HL-60 (cell line): ENCODE results near the gene HSPA6.
"Not testable (repeated sequence)": the region's sequence is repeated elsewhere in the genome, so short reads cannot be mapped to it uniquely, and the experiment has no call there.

Experiments used
- DNase-seq, 2 experiments: peaks; one replicate each; pipeline ENCODE4 v3.0.0-alpha.2; 2010 to 2020; ENCODE audit warnings: low read depth in 1 of 2, low spot score in 1 of 2
- H3K27ac ChIP-seq: fragments of 250-450 bp; sonication (Bioruptor Pico); replicated peaks from 2 replicates; pipeline ENCODE4 v1.5.1; 2020; ENCODE audit warnings: mild to moderate bottlenecking, moderate library complexity
- H3K27me3 ChIP-seq: fragments of 250-450 bp; sonication (Bioruptor Pico); 2 replicates; pipeline ENCODE4 v1.5.1; 2021; ENCODE audit warnings: mild to moderate bottlenecking, moderate library complexity; ENCODE audit not compliant: insufficient read depth, poor library complexity, severe bottlenecking
- H3K4me3 ChIP-seq: replicated peaks from 2 replicates; pipeline ENCODE4 v1.5.1; 2011; ENCODE audit warnings: mild to moderate bottlenecking, control low read depth, low read length; ENCODE audit not compliant: insufficient read depth
- GABPA ChIP-seq: IDR thresholded peaks from 2 replicates; pipeline ENCODE4 v1.6.1; 2012; ENCODE audit warnings: low read depth
- POLR2AphosphoS5 ChIP-seq: IDR thresholded peaks from 2 replicates; pipeline ENCODE4 v1.6.1; 2012; ENCODE audit warnings: low read depth
- REST ChIP-seq: IDR thresholded peaks from 2 replicates; pipeline ENCODE4 v1.6.1; 2012; ENCODE audit warnings: low read depth; ENCODE audit not compliant: insufficient replicate concordance
- SPI1 ChIP-seq: IDR thresholded peaks from 2 replicates; pipeline ENCODE4 v1.6.1; 2012; ENCODE audit warnings: low read depth, mild to moderate bottlenecking, borderline replicate concordance
- long read RNA-seq: library from polyadenylated mRNA; unstranded; transcript quantifications from one replicate; pipeline ENCODE4 v2.0.0, GENCODE V29; 2020
- TF ChIP-seq, protein P1 (sequence below): IDR thresholded peaks from one replicate; pipeline ENCODE4 v1.5.1; 2011; ENCODE audit warnings: low read length, control low read depth, inconsistent platforms; ENCODE audit not compliant: insufficient read depth

Gene HSPA6
- long read RNA-seq, partial matches to known transcripts, result 0 of 1 reads
- long read RNA-seq, other reads (novel, unspliced or antisense), result 0 of 1 reads

- H3K4me3 ChIP-seq, result peak within 1 kb of the TSS; percentile 55
- H3K27ac ChIP-seq, result peak within 1 kb of the TSS; percentile 81
- not testable (repeated sequence) for H3K27me3 ChIP-seq
- TF ChIP-seq REST (peak; percentile 2), GABPA (0 out of 2 replicates have a peak, but pooled peaks have one; percentile 21)
- peak; percentile 49 to 66 for DNase-seq
Observed at GRCh38 chr1:161523817-161524741, at the start of gene HSPA6. TSS of gene HSPA6 (plus strand) at chr1:161524540. CDS start at chr1:161524659, 119 bp downstream.

DNA sequence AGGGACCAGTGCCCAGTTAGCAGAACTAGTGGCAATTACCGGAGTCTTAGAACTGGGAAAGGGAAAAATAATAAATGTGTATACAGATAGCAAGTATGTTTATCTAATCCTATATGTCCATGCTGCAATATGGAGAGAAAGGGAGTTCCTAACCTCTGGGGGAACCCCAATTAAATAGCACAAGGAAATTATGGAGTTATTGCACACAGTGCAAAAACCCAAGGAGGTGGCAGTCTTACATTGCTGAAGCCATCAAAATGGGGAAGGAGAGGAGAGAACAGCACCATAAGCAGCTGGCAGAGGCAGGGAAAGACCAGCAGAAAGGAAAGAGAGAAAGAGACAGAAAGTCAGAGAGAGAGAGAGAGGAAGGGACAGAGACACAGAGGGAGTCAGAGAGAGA lies 46.6 kb upstream of the HSPA6 start:
- not testable (repeated sequence) for DNase-seq, H3K27me3 ChIP-seq, H3K27ac ChIP-seq, H3K4me3 ChIP-seq

DNA sequence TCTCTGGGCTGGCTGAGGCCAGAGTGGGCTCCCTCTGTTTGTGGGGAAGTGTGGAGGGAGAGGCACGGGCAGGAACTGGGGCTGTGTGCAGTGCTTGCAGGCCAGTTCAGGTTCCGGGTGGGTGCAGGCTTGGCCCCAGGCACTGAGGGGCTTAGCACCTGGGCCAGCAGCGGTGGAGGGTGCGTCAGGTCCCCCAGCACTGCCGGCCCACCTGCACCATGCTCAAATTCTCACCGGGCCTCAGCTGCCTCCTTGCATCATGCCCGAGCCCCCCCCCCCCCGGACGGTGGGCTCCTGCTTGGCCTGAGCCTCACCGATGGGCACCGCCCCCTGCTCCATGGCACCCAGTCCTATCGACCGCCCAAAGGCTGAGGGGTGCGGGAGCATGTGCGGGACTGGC lies 45.4 kb upstream of the HSPA6 start:
- TF ChIP-seq SPI1 (no peak), REST (no peak), GABPA (no peak), POLR2AphosphoS5 (no peak)
- TF ChIP-seq, protein P1, sequence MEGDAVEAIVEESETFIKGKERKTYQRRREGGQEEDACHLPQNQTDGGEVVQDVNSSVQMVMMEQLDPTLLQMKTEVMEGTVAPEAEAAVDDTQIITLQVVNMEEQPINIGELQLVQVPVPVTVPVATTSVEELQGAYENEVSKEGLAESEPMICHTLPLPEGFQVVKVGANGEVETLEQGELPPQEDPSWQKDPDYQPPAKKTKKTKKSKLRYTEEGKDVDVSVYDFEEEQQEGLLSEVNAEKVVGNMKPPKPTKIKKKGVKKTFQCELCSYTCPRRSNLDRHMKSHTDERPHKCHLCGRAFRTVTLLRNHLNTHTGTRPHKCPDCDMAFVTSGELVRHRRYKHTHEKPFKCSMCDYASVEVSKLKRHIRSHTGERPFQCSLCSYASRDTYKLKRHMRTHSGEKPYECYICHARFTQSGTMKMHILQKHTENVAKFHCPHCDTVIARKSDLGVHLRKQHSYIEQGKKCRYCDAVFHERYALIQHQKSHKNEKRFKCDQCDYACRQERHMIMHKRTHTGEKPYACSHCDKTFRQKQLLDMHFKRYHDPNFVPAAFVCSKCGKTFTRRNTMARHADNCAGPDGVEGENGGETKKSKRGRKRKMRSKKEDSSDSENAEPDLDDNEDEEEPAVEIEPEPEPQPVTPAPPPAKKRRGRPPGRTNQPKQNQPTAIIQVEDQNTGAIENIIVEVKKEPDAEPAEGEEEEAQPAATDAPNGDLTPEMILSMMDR, result no peak
- Histone ChIP-seq H3K4me3 (no peak overlapping the region), H3K27ac (no peak overlapping the region), H3K27me3 (no peaks in the 10 kb centered on the region)
- no peak for DNase-seq

DNA sequence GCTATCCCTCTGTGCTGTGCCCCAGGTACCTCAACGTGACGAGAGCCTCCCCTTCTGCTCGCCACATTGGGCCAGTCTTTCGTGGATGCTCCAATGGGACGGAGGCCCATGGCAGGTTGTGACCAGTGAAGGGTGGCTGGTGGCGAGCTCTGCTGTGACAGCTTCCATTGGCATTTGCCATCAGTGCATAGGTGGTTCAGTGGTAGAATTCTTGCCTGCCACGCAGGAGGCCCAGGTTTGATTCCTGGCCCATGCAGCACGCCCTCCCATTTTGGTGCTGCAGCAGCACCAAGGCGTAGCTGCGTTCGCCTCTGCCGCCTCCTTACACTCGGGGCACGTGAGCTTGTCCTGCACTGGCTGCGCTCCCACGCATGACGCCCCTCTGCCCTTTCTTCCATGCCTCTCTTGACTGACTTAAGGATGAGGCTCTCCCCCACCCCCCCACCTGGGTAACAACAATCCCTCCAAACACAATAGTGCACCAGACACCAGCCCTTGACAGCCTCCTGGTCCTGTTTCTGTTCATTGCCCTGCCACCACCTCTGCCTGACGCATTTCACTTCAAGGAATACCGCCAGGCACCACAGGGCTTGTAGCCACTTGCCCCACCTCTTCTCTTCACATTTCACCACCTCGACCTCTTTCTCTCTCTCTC lies 43.8 kb upstream of the HSPA6 start:
- H3K27ac ChIP-seq, result no peak overlapping the region
- DNase-seq, result no peak
- no peaks in the 10 kb centered on the region for H3K27me3 ChIP-seq
- no peak for TF ChIP-seq POLR2AphosphoS5
- TF ChIP-seq GABPA, result no peak
- TF ChIP-seq, protein P1, result no peak
- no peak for TF ChIP-seq REST
- TF ChIP-seq SPI1, result no peak
- no peak overlapping the region for H3K4me3 ChIP-seq
